GOT3 (cell line): ENCODE data around the gene BCOR.

Source experiments
- DNase-seq: peaks from one replicate; lab custom pipeline; 2025; ENCODE audit warnings: mixed read lengths; lab: John Stamatoyannopoulos, UW

The BCOR gene

DNA sequence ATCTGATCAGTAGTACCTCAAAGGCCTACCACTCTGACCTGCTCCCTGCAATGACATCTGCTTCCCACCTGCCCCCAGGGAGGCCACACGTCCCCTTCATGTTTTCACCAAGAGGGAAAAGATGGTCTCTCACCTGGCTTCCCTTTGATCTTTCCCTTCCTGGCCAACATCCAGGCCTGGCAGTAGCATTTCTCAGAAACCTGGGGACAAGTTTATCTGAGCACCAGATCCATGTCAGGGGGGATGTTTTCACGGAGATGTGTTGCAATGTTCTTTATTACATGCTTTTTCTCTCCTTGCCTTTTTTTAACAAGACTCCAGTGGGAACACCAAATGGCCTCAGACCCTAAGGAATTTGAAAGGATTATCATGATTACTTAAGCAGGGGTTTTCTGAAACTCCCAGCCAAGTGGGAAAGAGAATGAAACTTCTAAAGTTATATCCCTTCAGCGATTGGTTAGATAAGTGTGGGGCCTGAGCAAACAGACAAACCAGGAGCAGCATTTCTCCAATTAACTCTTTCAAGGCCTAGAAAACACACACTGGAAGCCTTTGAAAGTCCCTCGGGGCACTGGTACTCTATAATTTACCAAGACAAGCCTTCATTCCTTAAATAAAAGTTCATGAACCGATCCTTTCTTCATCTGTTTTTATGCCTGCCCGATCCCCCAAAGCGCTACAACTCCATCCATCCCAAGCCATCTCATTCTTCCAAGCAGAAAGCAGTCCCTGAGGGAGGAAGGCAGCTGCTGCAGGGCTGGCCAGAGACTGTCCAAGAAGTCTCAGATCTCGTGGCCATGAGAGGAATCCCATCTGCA lies 94.1 kb downstream of the BCOR start:
- no peak for DNase-seq

DNA sequence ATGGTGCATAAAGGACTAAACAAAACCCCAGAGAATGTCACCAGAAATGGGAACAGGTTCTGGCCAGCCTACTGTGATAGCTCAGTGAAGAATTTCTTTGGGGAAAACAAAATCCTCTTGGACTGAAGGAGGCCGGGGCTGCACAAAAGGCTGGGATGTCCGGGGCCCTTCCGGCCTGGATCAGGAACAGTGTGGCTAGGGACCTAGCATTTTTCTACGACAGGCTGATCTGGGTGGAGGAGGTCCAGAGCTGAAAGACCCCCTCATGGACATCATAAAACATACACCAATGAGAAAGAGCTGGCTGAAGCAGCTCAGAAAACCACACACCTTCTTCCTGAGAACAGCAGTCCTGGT lies 94.7 kb downstream of the BCOR start:
- DNase-seq: no peak
